Breast epithelium (tissue), 4 donors: ENCODE results near the gene TKT. TPM values are rescaled to one million over a fixed set of nuclear protein-coding genes. Genes with fewer than 3 reads are reported as not detected.

Source experiments
- DNase-seq, 2 donors: peaks; one replicate each; pipeline ENCODE4 v3.0.0-alpha.2; 2019; ENCODE audit warnings: low spot score in 2 of 2
- H3K27ac ChIP-seq, 2 donors: fragments of 200-600 bp; sonication (generic) in 1 of 2; one replicate each; pipeline ENCODE4 v1.5.1; 2016 to 2019; ENCODE audit warnings: mild to moderate bottlenecking in 1 of 2
- H3K27me3 ChIP-seq, 2 donors: fragments of 200-600 bp; sonication (generic) in 1 of 2; one replicate each; pipeline versions ENCODE4 v1.5.1 to v1.6.0; 2017 to 2019; ENCODE audit warnings: control low read depth in 1 of 2, mild to moderate bottlenecking in 1 of 2
- H3K36me3 ChIP-seq: fragments of 200-600 bp; one replicate; pipeline ENCODE4 v1.5.1; 2019
- H3K4me1 ChIP-seq, 2 donors: fragments of 200-600 bp; sonication (generic); one replicate each; pipeline ENCODE4 v1.5.1; 2016 to 2019; ENCODE audit warnings: control low read depth in 1 of 2
- H3K4me3 ChIP-seq, 3 donors: fragments of 200-600 bp; sonication (generic); 1 replicate in 2 of 3; 2 replicates in 1 of 3; pipeline ENCODE4 v1.5.1; 2016 to 2019; ENCODE audit warnings: mild to moderate bottlenecking in 3 of 3, moderate library complexity in 2 of 3
- H3K9me3 ChIP-seq, 2 donors: fragments of 200-600 bp; sonication (generic) in 1 of 2; one replicate each; pipeline ENCODE4 v1.5.1; 2016 to 2019; ENCODE audit warnings: control low read depth in 1 of 2
- CTCF ChIP-seq, 3 donors: fragments of 450-650 bp; IDR thresholded peaks; one replicate each; pipeline ENCODE4 v1.5.1; 2016 to 2017; ENCODE audit warnings: antibody characterized with exemption in 3 of 3, mild to moderate bottlenecking in 3 of 3, moderate library complexity in 3 of 3
- POLR2A ChIP-seq: fragments of 450-650 bp; IDR thresholded peaks from one replicate; pipeline ENCODE4 v1.6.1; 2016; ENCODE audit warnings: antibody characterized with exemption, mild to moderate bottlenecking, moderate library complexity
- POLR2AphosphoS5 ChIP-seq, 3 donors: sonication (generic); formaldehyde crosslinking; IDR thresholded peaks; one replicate each; pipeline ENCODE4 v1.6.1; 2017; ENCODE audit warnings: antibody characterized with exemption in 3 of 3
- intact Hi-C: fragments of 100-400 bp; cut with DNase I; formaldehyde crosslinking; loops from one replicate; pipeline ENCODE4 v1.15.1; 2023; ENCODE audit warnings: low total_unique reads
- total RNA-seq, 3 donors: library from RNA; depleted of rRNA; stranded (reverse); fragments of >200 nt; gene quantifications; one replicate each; pipeline ENCODE4 v1.1.0, GENCODE V29; 2016

TKT gene
- total RNA-seq, 3 donors from 2014 or later, result 130 to 273 (median 131) TPM

GRCh38 chr3:53234841-53235232, 21.0 kb downstream of the TKT start:
- DNase-seq, result no peak
- Histone ChIP-seq H3K4me3 (no peak overlapping the region), H3K36me3 (no peaks in the 10 kb centered on the region), H3K9me3 (no peaks in the 10 kb centered on the region), H3K27me3 (no peaks in the 10 kb centered on the region), H3K27ac (no peak overlapping the region), H3K4me1 (no peaks in the 10 kb centered on the region)
- no peak for TF ChIP-seq CTCF (IDR thresholded peaks at IDR 0.05)
- TF ChIP-seq POLR2A, result no peak
- TF ChIP-seq POLR2AphosphoS5 (IDR thresholded peaks at IDR 0.05), result no peak
- intact Hi-C loops, result loop anchor here (5.0 kb wide), 1 partner anchor 1283 kb away; no protein-coding TSS in a partner anchor

DNA sequence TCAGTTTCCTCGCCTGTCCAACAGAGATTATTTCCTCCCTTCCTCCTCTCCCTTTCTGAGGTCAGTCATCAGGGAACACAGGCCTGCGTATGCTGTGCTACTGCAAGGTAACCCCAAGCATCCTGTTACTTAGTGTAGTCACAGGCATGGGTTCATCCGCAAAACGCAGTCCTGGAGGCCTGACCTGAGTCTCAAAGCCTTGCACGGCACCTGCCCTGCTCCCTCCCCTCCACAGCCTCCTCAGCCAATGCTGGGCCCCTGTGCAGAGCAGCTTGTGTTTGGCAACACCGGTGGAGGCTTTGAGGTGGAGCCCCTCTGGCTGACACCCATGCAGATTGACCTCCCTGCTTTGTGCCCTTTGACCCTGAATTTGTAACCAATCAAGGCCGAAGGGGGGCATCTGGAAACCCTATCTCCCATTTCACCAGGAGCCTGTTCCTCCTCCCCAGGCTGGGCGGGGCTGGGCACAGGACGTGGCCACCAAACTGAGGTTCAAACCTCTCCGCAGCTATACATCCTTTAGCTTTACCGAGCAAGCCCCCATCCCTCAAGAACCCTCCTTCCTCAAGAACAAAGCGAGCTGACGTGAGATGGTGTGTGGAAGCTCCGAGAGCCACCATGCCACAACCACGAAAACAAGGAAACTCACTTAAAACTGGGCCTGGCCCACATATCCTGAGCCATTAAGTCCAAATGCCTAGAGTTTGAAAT, 21.5 kb downstream of the TKT start:
- Histone ChIP-seq H3K27ac (no peak overlapping the region), H3K4me1 (no peaks in the 10 kb centered on the region), H3K27me3 (no peaks in the 10 kb centered on the region), H3K4me3 (no peak overlapping the region), H3K36me3 (no peaks in the 10 kb centered on the region), H3K9me3 (no peaks in the 10 kb centered on the region)
- intact Hi-C loops, result no loop called here
- TF ChIP-seq POLR2A (no peak), POLR2AphosphoS5 (IDR thresholded peaks at IDR 0.05) (no peak), CTCF (IDR thresholded peaks at IDR 0.05) (no peak)
- no peak for DNase-seq

DNA sequence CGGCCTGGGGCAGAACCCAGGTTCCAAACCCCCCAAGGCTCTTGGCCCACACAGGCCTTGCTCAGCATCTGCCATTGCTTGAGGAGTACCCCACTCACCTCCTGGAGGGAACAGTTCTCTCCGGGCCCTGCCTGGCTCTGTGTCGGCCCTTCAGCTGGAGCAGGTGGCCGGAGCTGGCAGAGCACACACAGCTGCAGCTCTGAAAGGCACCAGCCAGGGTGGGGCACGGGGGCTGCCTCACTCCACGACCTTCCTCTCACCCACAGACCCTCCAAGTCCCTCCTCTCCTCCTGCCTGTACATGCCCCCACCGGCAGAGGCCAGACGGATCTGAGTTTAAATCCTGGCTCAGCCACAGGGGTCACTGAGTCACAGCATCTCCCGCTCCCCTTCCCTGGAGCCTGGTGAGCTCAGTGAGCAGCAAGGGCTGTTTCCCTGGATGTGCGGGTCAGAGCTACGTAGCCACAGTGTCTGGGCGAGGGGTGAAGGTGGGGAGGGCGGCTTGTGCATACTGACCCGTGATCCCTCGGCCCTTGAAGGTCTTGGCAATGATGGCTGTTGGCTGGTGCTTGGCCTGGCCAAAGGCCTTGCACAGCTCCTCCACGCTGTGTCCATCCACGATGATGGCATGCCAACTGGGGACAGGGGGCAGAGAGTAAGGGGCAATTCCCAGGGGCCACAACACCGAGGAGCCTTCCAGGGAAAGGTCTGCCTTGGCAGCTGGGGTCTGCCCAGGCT, 23.0 kb downstream of the TKT start:
- no peaks in the 10 kb centered on the region for H3K4me1 ChIP-seq
- H3K36me3 ChIP-seq, result peaks cover 10% of the 10 kb centered on the region
- TF ChIP-seq CTCF (IDR thresholded peaks at IDR 0.05), result no peak
- no peak for TF ChIP-seq POLR2AphosphoS5 (IDR thresholded peaks at IDR 0.05)
- no peak for TF ChIP-seq POLR2A
- H3K27me3 ChIP-seq, result no peaks in the 10 kb centered on the region
- intact Hi-C loops, result no loop called here
- H3K27ac ChIP-seq, result no peak overlapping the region
- DNase-seq, result no peak
- no peaks in the 10 kb centered on the region for H3K9me3 ChIP-seq
- no peak overlapping the region for H3K4me3 ChIP-seq

GRCh38 chr3:53231532-53232511, 24.0 kb downstream of the TKT start:
- TF ChIP-seq POLR2A, result no peak
- no peak for TF ChIP-seq POLR2AphosphoS5 (IDR thresholded peaks at IDR 0.05)
- no peak for TF ChIP-seq CTCF (IDR thresholded peaks at IDR 0.05)
- Histone ChIP-seq H3K4me3 (no peak overlapping the region), H3K36me3 (peaks cover 11% of the 10 kb centered on the region), H3K4me1 (no peaks in the 10 kb centered on the region), H3K27me3 (no peaks in the 10 kb centered on the region), H3K27ac (no peak overlapping the region), H3K9me3 (no peaks in the 10 kb centered on the region)
- no peak for DNase-seq
- intact Hi-C loops, result no loop called here
